SU-DHL-6 (cell line): ENCODE measurements around the gene COL5A1.

Experiments
- CTCF ChIP-seq: fragments of 200-600 bp; sonication (generic); IDR thresholded peaks from one replicate; pipeline ENCODE4 v1.5.1; 2017; ENCODE audit warnings: antibody characterized with exemption, mild to moderate bottlenecking, low read length, moderate library complexity; ENCODE audit not compliant: insufficient read depth, poor library complexity, severe bottlenecking
- EZH2phosphoT487 ChIP-seq: fragments of 200-600 bp; sonication (generic), shearing (Covaris generic); conservative IDR thresholded peaks from 2 replicates; pipeline ENCODE4 v1.6.1; 2018; ENCODE audit warnings: mild to moderate bottlenecking, antibody characterized with exemption, low read length, moderate library complexity, mixed read lengths

GRCh38 chr9:134772331-134772730 lies 130.7 kb downstream of the COL5A1 start:
- no peak for TF ChIP-seq CTCF
- no peak for TF ChIP-seq EZH2phosphoT487
